HT-29 (cell line): ENCODE measurements around the gene GAB2. TPM values are rescaled to one million over a fixed set of nuclear protein-coding genes. Genes with fewer than 3 reads are reported as not detected.
"Not testable (repeated sequence)": the region's sequence is repeated elsewhere in the genome, so short reads cannot be mapped to it uniquely, and the experiment has no call there.

ENCODE experiments used
- DNase-seq: peaks from one replicate; pipeline ENCODE4 v3.0.0-alpha.2; 2015; ENCODE audit warnings: low spot score
- total RNA-seq: library from RNA; depleted of rRNA; stranded (reverse); fragments of >200 nt; shearing (Covaris generic); gene quantifications from 2 replicates; pipeline ENCODE4 v1.2.3, GENCODE V29; 2014; rRNA removed

Gene GAB2
- total RNA-seq, 1 experiment from 2014 or later: 3.6 TPM

DNA sequence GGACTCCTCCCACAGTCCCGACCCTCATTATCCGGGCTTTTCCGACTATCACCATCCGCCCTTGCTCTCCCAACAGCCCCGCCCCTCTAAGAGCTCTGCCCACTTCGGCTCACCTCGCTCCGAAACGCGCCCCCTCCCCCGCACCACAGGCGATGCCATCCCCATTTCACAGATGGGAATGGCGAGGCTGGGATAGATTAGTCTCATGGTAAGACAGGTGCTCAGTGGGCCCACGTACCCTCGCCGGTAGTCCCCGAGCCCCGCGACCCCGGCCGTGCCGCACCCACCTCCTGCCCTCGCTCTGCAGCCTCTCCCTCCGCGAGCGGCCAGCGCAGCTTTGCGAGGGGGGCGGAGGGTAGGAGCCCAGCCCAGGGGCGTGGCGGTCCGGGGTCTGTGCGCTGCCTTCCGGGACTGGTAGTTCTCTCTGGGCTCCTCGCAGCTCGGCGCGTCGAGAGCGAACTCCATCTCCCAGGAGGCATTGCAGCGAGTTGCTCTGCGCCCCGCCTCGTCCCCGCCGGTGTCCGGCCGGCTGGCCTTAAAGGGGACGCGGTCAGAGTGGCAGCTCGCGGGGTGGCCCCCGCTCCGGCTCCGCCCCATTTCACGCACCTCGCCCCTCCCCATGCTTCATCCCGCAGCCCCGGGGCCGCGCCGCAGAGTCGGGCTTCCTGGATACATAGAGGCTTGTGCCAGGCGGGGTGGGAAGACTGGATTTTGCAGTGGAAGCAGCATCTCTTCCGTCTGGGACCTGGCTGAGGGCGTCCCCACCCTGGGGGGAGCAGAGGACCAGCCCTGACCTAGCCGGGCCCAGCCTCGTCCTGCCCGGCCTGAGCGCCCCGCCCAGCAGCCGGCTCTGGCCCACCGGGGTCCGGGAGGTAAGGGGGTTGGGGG, 229.1 kb downstream of the GAB2 start, which contains the start of the genes KCTD21 and USP35:
Gene KCTD21 (minus strand): TSS at position 341 of the 888 bp plus-strand sequence. CDS start 14,072 bp downstream, outside the sequence.
Gene USP35 (plus strand): TSS at position 634 of the 888 bp plus-strand sequence. CDS start 7,327 bp downstream, outside the sequence.
- DNase-seq: peak; percentile 99

DNA sequence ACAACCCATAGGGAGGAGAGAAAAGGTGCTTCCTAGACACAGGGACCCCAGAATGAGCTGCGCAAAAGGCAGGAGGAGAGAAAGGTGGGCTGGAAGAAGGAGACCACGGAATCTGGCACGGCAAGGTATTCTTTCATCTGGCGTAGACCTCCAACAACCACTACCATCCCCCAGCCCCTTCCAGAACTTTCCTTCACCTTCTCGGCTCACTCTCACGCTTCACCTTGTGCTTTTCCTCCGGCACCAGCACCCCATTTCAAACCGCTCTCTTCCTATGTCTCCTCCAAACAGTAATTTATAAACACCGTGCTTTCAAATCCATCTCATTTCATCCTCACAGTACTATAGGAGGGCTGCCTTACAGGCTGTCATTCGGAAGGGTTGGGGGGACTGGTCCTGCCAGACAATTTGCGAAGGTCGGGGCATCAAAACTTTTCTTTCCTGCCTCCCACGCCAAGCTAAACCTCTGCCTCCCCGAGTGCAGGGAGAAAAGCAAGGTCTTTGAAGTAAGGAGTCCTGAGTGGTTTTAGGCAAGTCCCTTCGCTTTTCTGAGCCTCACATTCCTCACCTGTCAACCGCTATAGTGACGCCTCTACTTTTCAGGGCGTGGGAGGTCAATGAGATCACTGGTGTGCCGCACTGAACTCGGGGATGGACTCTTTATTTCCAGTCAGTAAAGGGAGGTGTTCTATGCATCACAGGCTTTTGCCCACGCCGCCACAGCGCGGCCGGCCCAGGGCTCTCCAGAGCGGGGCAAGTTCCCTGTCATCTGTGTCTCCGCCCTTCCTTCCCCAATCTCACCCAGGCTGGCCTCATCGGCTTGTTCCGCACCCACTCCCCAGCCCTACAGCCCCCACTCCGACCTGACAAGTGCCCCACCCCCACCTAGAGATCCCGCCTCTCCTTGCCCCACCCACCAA, 230.0 kb downstream of the GAB2 start:
- peak; percentile 56 for DNase-seq

GRCh38 chr11:78181185-78181584, 236.4 kb downstream of the GAB2 start:
- DNase-seq: no peak

DNA sequence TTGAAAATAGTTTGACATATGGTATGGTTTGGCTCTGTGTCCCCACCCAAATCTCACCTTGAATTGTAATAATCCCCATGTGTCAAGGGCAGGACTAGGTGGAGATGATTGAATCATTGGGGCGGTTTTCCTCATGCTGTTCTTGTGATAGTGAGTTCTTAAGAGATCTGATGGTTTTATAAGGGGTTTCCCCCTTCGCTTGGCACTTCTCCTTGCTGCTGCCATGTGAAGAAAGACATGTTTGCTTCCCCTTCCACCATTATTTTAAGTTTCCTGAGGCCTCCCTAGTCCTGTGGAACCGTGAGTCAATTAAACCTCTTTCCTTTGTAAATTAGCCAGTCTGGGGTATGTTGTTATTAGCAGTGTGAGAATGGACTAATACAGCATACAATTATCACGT, 236.9 kb downstream of the GAB2 start:
- no peak for DNase-seq

DNA sequence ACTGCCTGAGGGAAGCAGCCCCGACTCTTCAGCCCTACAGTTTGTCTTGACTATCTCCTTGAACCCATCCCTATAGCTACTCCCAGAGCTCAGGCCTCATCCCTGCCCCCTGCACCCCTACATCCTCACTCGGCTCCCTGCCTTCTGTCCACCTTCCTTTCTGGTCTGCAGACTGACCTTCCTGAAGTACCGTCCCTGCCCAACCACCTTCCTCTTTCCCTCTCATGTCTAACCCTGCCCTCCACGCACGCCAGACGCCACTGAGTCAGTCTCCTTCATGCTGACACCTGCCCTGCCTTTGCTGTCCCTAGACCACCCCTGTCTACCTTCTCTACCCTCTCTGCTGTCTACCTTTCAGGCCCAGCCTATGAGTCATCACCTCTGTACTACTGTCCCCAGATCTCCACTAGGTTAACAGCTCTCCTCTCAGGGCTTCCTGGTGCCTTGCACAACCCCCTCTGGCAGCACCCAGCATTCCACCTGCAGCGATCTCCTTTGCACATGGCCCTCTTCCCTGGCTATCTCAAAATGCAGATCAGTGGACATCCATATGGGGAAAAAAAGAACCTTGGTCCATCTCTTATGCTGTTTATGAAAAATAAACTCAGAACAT, 238.1 kb downstream of the GAB2 start:
- DNase-seq: no peak

DNA sequence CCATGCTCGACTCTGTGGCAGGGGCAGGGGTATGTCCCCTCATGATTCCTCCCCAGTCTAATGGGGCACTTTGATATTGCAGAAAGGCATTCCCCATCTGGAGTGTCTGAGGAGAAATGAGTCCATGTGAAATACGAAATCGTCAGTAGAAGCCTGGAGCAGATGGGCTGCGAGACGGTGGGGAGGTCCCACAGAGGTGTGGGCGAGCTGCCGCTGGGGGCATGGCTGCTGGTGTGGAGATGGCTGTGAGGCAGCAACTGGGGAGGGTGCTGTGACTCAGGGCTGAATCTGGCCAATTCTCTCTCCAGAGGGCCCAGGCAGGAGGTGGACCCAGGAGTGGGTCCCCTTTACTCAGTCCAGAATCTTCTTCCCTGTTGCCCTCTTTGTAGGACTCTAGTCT, 240.4 kb downstream of the GAB2 start:
- DNase-seq: no peak

DNA sequence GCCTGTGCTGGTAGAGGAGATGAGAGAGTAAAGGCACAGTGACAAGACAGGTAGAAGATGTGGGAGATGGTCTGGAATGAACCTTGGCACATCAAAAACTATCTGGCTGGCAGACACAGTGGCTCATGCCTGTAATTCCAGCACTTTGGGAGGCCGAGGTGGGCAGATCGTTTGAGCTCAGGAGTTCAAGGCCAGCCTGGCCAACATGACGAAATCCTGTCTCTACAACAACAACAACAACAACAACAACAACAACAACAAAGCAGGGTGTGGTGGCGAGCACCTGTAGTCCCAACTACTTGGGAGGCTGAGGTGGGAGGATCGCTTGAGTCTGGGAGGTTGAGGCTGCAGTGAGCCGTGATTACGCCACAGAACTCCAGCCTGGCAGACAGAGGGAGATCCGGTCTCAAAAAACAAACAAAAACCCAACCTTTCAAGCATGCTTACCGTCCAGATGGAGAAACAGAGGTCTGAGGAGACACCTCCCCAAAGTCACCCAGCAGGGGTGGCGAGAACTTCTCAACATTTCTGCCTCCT, 240.9 kb downstream of the GAB2 start:
- no peak for DNase-seq

GRCh38 chr11:78175862-78176261, 241.8 kb downstream of the GAB2 start:
- not testable (repeated sequence) for DNase-seq

GRCh38 chr11:78171951-78172350, 245.7 kb downstream of the GAB2 start:
- no peak for DNase-seq

GRCh38 chr11:78170874-78171549, 246.6 kb downstream of the GAB2 start:
- DNase-seq: no peak

- DNase-seq: no peak
Observed at GRCh38 chr11:78170413-78170812, 247.2 kb downstream of the GAB2 start.

GRCh38 chr11:78168539-78169477, 248.8 kb downstream of the GAB2 start:
- no peak for DNase-seq

- no peak for DNase-seq
Observed at GRCh38 chr11:78166855-78167469, 250.7 kb downstream of the GAB2 start.

Other genes with a start within 250 kb of the GAB2 start
- 3.5 and 10.5 TPM in 2 replicates for gene KCTD21, start 229.2 kb downstream of the GAB2 start, total RNA-seq
- 4.4 and 5.1 TPM in 2 replicates for gene USP35, start 228.9 kb downstream of the GAB2 start, total RNA-seq
- gene NARS2, start 157.0 kb upstream of the GAB2 start, total RNA-seq: 14.0 and 20.8 TPM in 2 replicates